CD4-positive, alpha-beta T cell treated with Interleukin-10 for 1 hour (primary cell): ENCODE data around the gene CYP2J2.
"Not testable (repeated sequence)": the region's sequence is repeated elsewhere in the genome, so short reads cannot be mapped to it uniquely, and the experiment has no call there.

Source experiments
- DNase-seq: peaks from one replicate; pipeline ENCODE4 v3.0.0-alpha.2; 2020

The CYP2J2 gene

DNA sequence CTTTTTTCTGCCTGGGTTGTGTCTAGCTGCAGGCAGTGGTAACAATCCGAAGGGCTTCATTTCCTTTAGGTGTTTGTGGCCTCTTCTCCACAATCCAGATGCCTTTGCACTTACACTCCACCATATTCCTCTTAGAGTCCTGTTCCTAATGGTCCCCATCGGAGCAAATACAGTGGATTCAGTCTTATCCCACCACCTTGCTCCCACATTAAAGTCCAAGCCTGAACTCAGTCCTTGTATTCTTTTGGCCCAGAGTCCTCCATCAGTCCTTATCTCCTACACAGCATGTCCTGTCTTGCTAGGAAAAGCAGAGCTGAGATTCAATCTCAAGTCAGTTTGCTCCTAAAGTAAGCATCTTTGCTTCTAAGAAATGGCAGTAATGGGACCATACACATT, 8.8 kb downstream of the CYP2J2 start:
- no peak for DNase-seq

GRCh38 chr1:59917026-59917784, 9.4 kb downstream of the CYP2J2 start:
- no peak for DNase-seq

DNA sequence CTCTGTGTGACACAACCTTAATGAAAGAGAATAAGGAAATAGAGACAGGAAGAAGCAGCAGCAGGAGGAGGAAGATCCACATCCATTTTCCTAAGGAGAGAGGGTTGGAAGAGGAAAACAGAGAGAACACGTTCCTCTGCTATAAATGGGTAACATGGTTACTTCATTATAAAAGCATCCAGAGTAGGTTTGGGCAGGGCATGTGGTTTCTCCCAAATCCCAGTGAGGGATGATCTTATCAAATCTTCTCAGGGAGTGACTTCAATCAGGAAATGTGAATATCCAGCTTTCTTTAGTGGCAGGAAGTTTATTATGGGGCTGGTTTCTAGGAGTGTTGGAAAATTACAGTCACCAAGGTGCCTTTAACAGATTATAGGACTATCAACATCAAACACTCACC, 11.1 kb downstream of the CYP2J2 start:
- no peak for DNase-seq

- DNase-seq = not testable (repeated sequence)
These were observed 11.7 kb downstream of the CYP2J2 start for GRCh38 chr1:59914791-59915286.

GRCh38 chr1:59908682-59909081, 17.9 kb downstream of the CYP2J2 start:
- DNase-seq = no peak

DNA sequence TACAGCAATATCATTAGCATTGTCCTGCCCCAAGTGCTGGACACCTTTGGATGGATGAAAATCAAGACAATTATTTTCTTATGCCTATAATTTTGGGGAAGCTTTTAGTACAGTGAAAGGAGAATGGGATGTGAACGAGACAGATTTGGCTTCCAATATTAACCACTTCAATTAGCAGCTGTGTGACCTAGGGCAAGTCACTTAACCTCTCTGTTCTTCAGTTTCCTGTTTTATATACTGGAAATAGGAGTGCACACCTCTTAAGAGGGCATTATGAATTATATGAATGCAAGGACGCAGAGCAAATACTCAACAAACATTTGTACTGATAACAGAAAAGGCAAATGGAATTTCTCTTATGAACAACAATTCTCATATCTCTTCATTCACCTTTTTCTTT, 18.5 kb downstream of the CYP2J2 start:
- DNase-seq = no peak

DNA sequence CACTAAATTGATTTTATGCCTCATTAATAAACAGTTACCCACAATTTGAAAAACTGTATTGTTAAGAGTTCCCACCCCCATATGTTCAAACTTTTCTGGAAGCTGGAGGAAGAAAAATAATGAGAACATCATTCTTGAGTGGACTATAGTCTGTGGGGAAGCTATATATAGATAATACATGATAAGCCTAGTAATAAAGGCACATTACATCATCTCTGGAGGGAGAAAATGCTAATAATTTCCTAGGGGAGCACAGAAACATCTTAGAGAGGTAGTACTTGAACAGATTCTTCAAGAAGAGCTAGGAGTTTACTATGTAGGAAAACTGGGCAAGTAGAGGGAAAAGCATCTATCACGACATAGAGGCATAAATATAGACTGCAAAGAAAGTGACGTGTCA, 19.6 kb downstream of the CYP2J2 start:
- no peak for DNase-seq

- no peak for DNase-seq
These were observed 23.3 kb downstream of the CYP2J2 start for GRCh38 chr1:59903141-59903754.

GRCh38 chr1:59901770-59902388, 24.7 kb downstream of the CYP2J2 start:
- no peak for DNase-seq

GRCh38 chr1:59900640-59901039, 25.9 kb downstream of the CYP2J2 start:
- no peak for DNase-seq

- DNase-seq = no peak
These were observed 27.6 kb downstream of the CYP2J2 start for GRCh38 chr1:59898927-59899326.

GRCh38 chr1:59897165-59897564, 29.4 kb downstream of the CYP2J2 start:
- no peak for DNase-seq

DNA sequence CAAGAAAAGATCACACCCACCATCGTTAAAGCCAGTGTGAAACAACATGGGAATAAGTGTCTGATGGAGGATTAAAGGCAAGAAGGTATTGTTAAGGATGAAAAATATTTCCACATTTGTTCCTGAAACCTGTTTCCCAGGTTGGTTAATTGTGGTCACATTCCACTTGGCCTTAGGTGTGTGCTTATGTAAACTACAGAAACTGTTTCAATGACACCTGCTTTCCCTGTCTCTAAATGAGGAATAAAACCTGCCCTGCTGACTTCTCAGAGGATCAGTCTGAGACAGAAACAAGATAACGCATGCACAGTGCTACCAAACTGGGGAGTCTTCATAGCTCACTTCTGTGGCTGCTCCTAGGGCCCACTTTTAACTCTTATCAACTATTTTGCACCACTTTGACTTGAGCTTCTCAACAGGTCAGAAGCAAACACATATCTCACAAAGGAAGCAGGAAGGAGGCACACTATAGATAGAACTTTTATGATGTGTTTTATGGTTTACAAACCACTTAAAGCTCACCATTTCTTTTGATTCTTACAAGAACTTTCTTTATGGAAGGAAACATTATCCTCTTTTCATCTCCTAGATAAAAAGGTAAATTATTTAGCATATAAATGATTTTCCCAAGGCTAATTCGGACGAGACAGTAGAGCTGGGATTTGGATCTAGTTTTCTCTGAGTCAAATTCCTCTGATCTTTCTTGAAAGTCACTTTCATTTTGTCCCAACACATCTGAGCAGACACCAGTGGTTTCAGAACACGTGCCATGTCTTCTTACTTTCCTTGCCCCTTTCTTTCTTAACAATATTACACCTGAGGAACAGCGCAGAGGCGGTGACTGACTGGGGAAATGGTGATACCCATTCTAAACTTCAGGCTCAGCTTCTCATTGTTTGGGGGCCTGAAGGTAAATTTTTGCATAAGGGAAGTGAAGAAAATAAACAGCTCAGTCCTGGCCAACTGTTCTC, 33.4 kb downstream of the CYP2J2 start:
- DNase-seq = no peak

GRCh38 chr1:59885160-59885832, 41.3 kb downstream of the CYP2J2 start:
- DNase-seq = no peak

- DNase-seq = no peak
These were observed 45.8 kb downstream of the CYP2J2 start for GRCh38 chr1:59880735-59881134.

DNA sequence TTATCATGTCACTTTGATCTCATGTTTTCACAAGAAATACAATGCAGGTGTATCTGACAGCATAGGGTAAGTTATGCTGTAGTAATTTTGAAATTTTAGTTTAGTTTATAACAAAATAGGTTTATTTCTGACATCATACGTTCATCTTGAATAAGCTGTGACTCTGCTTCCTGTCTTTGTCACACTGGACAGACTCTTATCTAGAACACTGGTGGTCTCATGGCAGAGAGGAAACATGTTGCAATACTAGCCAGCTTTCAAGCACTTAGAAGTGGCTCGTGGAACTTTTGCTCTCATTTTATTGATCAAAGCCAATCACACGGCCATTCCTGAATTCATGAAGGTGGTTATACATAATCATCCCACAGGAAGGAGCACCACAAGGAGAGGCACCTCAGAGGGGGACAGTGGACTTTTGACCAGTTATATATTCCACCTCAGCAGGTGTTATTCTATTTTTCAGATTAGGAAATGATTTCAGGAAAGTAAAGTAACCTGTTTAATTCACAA, 46.5 kb downstream of the CYP2J2 start:
- no peak for DNase-seq

DNA sequence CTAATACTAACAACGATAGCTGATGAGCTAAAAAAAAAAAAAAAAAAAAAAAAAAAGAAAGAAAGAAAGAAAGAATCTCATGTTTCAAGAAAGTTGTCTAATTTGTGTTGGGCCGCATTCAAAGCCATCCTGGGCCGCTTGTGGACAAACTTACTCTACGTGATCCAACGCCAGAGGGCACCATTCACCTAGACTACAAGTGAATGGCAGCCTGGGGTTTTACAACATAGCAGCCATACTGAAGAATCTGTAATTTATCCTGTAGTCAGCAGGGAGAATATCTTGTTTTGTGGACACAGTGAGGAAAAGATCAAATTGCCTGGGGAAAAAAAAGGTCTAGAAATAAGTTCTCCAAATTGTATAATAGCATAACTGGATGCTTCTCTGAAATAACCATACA, 47.0 kb downstream of the CYP2J2 start:
- DNase-seq = peak; percentile 39

GRCh38 chr1:59878370-59878769, 48.2 kb downstream of the CYP2J2 start:
- DNase-seq = no peak

DNA sequence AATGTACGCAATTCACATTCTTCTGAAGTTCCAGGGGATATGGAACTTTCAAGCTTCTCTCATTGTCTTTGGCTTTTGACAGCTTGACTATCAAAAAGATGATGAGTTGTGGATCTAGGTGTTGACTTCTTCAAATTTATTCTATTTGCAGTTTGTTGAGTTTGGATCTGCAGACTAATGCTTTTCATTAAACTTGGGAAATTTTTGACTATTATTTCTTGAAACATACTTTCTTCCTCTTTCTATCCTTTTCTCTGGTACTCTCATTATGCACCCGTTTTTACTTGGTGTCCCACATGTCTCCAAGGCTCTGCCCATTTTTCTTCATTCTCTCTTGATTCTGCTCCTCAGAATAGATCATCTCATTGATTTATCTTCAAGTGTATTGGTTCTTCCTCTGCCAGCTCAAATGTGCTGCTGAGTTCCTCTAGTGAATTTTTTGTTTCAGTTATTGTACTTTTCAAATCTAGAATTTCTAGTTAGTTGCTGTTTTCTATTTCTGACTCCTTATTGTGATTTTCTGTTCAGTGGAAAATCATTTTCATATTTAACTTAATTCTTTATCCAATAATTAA, 49.4 kb downstream of the CYP2J2 start:
- DNase-seq = no peak

DNA sequence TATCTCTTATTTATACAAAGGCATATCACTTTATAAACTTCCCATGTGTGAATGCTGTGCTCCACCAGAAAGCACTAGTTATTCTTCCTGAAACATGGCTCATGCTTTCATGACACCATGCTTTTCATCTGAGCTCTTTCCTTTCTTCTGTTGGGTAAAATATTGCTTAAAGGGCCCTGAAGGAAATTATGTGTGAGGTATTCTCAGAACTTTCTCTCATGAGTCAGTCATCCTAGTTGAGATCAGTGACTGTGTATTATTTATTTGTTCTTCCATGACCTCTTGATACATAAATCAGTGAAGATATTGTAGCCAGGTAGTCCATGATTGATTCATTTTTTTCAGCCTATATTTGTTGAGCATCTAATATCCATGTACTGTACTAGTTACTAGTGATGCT, 54.8 kb downstream of the CYP2J2 start:
- no peak for DNase-seq

DNA sequence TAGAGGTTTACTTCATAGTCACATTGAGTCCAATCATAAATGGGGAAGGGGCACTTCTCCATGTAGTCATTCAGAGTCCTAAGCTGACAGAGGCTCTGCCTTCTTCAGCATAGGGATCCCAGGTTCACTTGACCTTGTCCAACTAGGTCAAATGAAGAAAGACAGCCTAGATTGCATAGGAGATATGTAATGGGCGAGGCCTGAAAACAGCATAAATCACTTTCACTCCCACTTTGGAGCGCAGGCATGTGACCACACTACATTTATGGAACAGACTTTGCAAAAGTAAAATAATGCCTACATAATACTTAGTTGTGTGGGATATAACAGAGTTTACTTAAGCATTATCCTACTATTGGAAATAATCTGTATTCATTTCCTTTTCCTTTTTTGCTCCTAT, 60.1 kb downstream of the CYP2J2 start:
- no peak for DNase-seq
